BE2C (cell line): ENCODE measurements around the gene KIZ.

ENCODE experiments used
- DNase-seq: peaks from one replicate; pipeline ENCODE4 v3.0.0-alpha.2; 2020
- H3K27me3 ChIP-seq: fragments of 250-450 bp; sonication (Bioruptor Pico); 2 replicates; pipeline ENCODE4 v1.5.1; 2020; ENCODE audit warnings: mild to moderate bottlenecking
- H3K36me3 ChIP-seq: fragments of 250-450 bp; sonication (Bioruptor Pico); 2 replicates; pipeline ENCODE4 v1.5.1; 2020; ENCODE audit warnings: mild to moderate bottlenecking
- H3K4me1 ChIP-seq: fragments of 250-450 bp; sonication (Bioruptor Pico); 2 replicates; pipeline ENCODE4 v1.5.1; 2020
- H3K4me3 ChIP-seq: 2 replicates; pipeline ENCODE4 v1.5.1; 2011; ENCODE audit warnings: low read depth, low read length
- H3K9me3 ChIP-seq: fragments of 250-450 bp; sonication (Bioruptor Pico); 2 replicates; pipeline ENCODE4 v1.5.1; 2020
- TF ChIP-seq, protein P1 (sequence below): IDR thresholded peaks from 2 replicates; pipeline ENCODE4 v1.5.1; 2012; ENCODE audit warnings: mild to moderate bottlenecking, low read depth, low read length

The KIZ gene

DNA sequence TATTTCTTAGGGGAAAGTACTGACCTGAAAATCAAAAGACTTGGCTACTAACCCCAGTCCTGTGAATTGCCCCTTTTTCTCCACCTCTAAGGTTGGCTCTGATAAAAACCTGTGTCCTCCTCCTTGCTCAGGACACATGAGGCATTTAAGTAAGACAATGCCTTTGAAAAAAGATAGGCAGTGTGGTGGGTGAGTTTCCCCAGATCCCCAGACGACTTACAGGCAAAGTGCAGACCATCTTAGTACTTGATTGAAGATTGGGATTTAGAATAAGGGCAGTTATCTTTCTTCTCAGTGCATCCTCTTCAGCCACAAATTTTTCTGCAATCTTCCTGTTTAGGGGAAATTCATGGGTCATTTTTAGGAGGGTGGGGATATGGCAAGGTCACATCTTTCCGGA is 87.8 kb downstream of the KIZ start:
- peaks cover 13% of the 10 kb centered on the region for H3K4me1 ChIP-seq
- H3K4me3 ChIP-seq: no peak overlapping the region
- no peaks in the 10 kb centered on the region for H3K9me3 ChIP-seq
- no peaks in the 10 kb centered on the region for H3K27me3 ChIP-seq
- TF ChIP-seq, protein P1, sequence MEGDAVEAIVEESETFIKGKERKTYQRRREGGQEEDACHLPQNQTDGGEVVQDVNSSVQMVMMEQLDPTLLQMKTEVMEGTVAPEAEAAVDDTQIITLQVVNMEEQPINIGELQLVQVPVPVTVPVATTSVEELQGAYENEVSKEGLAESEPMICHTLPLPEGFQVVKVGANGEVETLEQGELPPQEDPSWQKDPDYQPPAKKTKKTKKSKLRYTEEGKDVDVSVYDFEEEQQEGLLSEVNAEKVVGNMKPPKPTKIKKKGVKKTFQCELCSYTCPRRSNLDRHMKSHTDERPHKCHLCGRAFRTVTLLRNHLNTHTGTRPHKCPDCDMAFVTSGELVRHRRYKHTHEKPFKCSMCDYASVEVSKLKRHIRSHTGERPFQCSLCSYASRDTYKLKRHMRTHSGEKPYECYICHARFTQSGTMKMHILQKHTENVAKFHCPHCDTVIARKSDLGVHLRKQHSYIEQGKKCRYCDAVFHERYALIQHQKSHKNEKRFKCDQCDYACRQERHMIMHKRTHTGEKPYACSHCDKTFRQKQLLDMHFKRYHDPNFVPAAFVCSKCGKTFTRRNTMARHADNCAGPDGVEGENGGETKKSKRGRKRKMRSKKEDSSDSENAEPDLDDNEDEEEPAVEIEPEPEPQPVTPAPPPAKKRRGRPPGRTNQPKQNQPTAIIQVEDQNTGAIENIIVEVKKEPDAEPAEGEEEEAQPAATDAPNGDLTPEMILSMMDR: no peak
- H3K36me3 ChIP-seq: no peaks in the 10 kb centered on the region; the same call in 1 of the 2 replicates
- no peak for DNase-seq

DNA sequence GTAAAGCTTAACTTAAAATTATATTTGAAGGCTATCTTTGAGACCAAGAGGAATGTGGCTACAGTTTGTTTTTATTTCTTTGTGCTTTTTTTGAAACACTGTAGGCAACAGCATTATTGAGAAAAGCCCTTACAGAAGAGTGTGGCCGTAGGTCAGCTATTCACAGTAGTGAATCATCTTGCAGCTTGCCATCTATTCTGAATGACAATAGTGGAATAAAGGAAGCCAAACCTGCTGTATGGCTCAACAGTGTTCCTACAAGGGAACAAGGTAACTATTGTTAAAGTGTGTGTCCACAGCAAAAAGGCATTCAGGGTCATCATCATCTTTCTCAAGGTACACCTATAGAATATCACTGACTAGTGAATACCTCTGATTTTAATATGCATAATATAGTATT is 88.5 kb downstream of the KIZ start:
- H3K9me3 ChIP-seq: no peaks in the 10 kb centered on the region
- H3K4me1 ChIP-seq: peaks cover 10% of the 10 kb centered on the region
- H3K36me3 ChIP-seq: no peaks in the 10 kb centered on the region; the same call in 1 of the 2 replicates
- no peak for DNase-seq
- TF ChIP-seq, protein P1: no peak
- no peak overlapping the region for H3K4me3 ChIP-seq
- no peaks in the 10 kb centered on the region for H3K27me3 ChIP-seq

DNA sequence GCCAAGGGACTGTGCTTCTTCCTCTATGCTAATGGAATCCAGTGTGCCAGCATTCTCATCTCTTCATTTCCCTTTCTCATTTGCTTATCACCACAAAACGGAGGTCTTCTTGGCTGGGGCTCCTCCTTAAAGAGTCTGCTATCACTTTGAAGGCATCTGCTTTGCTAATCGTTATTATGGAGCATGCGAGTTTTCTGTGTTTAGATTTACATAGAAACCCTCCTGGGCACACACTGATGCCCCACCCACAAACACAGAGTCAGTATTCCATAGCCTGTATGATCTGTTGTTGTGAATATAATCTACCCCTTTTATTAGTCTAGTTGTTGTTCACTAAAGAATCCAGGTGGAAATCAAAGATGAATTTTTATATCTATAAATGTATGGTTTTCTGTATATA is 93.8 kb downstream of the KIZ start:
- Histone ChIP-seq H3K4me1 (no peaks in the 10 kb centered on the region), H3K4me3 (no peak overlapping the region), H3K27me3 (no peaks in the 10 kb centered on the region), H3K36me3 (no peaks in the 10 kb centered on the region; the same call in 1 of the 2 replicates), H3K9me3 (no peaks in the 10 kb centered on the region)
- TF ChIP-seq, protein P1: no peak
- no peak for DNase-seq

DNA sequence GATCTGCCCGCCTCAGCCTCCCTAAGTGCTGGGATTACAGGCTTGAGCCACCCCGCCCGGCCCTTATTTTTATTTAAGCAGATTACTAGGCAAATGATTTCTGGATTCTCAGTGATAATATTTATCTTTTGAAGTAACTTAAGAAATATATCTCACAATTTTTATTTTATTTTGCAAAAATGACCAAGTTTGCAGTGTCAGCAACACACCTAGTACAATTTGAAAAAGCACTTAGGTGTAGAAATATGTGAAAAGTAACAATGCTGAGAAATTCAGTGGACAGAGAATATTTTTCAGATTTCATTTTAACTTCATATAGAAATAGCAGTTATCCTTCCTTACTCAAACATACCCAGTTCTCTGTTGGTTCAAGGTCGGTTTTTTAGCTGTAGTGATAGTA is 98.3 kb downstream of the KIZ start:
- Histone ChIP-seq H3K36me3 (no peaks in the 10 kb centered on the region), H3K4me3 (no peak overlapping the region), H3K9me3 (no peaks in the 10 kb centered on the region), H3K27me3 (no peaks in the 10 kb centered on the region), H3K4me1 (no peaks in the 10 kb centered on the region)
- no peak for DNase-seq
- TF ChIP-seq, protein P1: no peak

DNA sequence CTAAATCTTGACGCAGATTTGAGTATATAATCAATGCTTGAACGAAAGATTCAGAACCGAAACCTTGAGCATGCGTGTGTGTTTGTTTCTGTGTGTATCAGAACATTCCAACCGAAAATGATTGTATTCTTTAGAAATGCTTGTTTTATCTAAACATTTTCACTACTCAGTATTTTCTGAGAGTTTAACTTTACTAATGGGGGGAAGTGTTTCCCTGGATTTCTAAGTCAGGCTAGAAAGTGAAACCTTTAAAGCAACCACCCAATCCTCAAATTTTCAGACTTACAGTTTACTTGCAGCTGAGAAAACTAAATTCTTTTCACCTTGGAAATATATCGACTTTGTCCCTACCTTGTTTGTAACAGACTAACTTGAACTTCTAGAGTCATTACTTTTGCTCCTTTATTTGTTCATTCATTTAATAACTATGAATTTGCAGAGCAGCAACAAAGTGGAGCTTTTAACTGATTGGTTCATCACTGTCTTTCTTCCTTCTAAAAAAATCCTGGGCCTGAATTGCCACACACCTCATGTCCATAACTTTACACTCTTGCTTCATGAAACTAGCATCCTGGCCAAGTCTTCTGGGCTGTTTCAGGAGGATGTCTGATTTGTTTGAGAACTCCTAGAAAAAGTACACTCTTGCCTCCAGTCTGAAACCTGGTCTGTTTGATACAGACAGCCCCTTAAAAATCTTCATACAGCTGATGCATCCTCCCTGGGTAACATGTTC is 99.5 kb downstream of the KIZ start:
- Histone ChIP-seq H3K4me1 (no peaks in the 10 kb centered on the region), H3K4me3 (no peak overlapping the region), H3K36me3 (peaks cover 5% of the 10 kb centered on the region; the same call in 1 of the 2 replicates), H3K27me3 (no peaks in the 10 kb centered on the region), H3K9me3 (no peaks in the 10 kb centered on the region)
- TF ChIP-seq, protein P1: no peak
- DNase-seq: no peak

DNA sequence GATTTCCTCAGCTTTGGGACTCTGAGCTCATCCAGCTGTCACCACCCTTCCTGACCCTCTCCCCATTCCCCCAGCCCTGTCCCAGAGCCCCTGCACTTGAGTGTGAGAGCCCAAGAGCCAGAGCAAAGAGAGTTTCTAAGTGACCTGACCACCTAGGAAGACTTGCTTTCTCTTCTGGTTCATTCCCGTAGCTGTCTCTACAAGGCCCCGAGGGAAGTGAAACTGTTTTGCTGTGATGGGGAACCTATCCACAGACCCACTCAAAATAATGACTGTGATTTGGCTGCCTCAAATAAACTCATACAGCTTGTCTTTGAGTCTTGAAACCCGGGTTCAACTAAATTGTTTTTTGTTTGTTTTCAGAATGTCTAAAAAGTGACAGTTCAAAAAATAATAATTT is 102.6 kb downstream of the KIZ start:
- Histone ChIP-seq H3K27me3 (no peaks in the 10 kb centered on the region), H3K9me3 (no peaks in the 10 kb centered on the region), H3K4me1 (no peaks in the 10 kb centered on the region), H3K36me3 (peaks cover 9% of the 10 kb centered on the region), H3K4me3 (no peak overlapping the region)
- no peak for DNase-seq
- TF ChIP-seq, protein P1: no peak
